Omental fat pad (tissue), 4 donors: Measurements from ENCODE around the gene CERK. TPM values are rescaled to one million over a fixed set of nuclear protein-coding genes. Genes with fewer than 3 reads are reported as not detected.

Experiments used
- ATAC-seq: fragments of 150-250 bp; one replicate; pipeline ENCODE4 v1.9.1; 2016; ENCODE audit warnings: mild to moderate bottlenecking, moderate library complexity; ENCODE audit not compliant: low FRiP score
- DNase-seq: peaks from one replicate; pipeline ENCODE4 v3.0.0-alpha.2; 2019; ENCODE audit warnings: low spot score
- total RNA-seq, 4 donors: library from RNA; depleted of rRNA; stranded (reverse); fragments of >200 nt; gene quantifications; one replicate each; pipeline ENCODE4 v1.1.0, GENCODE V29; 2016
- TF ChIP-seq, protein P1 (sequence below), 3 donors: fragments of 450-650 bp; IDR thresholded peaks; one replicate each; pipeline ENCODE4 v1.5.1; 2016 to 2017; ENCODE audit warnings: antibody characterized with exemption in 3 of 3, mild to moderate bottlenecking in 3 of 3, moderate library complexity in 2 of 3

The CERK gene
- total RNA-seq, 4 donors from 2014 or later, result 32.7 to 47.8 (median 39.7) TPM

DNA sequence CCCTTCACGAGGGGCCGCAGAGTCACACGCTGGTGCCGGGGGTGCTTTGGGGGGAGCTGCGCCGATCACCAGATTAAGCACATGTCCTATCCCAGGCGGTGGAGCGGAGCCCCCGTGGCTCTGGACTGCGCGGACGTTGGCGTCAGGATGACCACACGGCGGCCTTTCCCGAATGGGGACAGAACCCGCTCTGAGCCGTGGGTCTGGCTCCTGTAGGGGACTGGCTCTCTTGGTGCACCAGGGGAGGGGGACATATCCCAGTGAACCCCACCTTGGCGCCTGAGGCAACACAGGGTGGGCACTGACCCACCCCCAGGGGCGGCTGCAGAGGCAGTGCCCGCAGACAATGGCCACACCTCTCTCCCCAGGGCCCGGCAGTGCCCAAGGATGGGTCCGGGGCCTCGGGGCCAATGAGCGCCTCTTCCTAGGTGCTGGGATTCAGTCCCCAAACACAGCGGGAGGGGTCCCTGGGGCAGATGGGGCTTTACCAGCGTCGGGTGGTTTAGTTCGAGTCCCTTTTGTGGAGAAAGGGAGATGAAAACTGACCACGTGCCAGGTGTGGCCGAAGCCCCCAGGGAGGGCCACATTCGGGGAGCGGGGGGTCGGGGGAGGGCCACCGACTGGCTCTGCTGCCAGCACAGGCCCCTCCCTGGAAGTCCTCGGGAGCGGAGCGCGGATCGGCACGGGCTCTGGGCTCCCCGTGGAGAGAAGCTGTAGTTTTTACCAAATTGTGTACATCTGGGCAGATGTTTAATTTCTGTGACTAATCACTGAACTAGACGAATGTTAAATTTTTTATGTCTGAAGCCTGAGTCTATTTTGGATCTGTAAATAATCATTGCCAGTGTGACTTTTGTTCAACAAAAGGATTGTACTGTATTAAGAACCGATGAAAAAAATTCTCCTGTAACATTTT is 59.0 kb downstream of the CERK start:
- DNase-seq (no peak), ATAC-seq (no peak)
- TF ChIP-seq, protein P1, sequence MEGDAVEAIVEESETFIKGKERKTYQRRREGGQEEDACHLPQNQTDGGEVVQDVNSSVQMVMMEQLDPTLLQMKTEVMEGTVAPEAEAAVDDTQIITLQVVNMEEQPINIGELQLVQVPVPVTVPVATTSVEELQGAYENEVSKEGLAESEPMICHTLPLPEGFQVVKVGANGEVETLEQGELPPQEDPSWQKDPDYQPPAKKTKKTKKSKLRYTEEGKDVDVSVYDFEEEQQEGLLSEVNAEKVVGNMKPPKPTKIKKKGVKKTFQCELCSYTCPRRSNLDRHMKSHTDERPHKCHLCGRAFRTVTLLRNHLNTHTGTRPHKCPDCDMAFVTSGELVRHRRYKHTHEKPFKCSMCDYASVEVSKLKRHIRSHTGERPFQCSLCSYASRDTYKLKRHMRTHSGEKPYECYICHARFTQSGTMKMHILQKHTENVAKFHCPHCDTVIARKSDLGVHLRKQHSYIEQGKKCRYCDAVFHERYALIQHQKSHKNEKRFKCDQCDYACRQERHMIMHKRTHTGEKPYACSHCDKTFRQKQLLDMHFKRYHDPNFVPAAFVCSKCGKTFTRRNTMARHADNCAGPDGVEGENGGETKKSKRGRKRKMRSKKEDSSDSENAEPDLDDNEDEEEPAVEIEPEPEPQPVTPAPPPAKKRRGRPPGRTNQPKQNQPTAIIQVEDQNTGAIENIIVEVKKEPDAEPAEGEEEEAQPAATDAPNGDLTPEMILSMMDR (IDR thresholded peaks at IDR 0.05), result no peak

DNA sequence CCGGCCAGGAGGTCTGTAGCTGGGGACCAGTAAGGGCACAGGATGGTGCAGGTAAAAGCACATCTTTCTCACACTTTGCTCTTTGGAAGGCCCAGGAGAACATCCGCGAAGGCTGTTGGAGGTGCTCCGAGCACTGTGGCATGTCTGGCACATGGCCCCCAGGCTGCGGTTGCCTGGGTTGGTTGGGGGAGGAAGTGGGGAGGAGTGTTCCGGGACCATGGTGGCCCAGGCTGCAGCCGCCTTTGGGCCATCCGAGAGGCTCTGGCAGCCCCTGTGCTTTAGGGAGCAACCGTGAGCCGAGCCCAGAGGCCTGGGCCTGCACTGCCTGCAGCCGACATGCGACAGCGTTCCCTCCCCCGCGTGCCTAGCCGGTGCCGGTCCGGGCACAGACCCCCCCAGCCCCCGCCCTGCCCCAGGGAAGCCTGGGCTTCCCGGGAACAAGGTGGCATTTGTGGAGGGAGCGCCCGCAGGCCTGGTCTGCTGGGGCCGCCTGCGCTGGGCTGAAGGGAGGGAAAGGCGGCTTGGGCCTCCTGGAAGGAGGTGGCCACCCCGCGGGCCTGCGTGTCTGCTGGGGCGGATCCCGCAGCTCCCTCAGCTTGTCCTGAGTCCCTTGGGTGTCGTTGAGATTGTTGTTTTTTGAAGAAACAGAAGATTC is 59.9 kb downstream of the CERK start:
- ATAC-seq (no peak), DNase-seq (no peak)
- TF ChIP-seq, protein P1 (IDR thresholded peaks at IDR 0.05), result no peak

DNA sequence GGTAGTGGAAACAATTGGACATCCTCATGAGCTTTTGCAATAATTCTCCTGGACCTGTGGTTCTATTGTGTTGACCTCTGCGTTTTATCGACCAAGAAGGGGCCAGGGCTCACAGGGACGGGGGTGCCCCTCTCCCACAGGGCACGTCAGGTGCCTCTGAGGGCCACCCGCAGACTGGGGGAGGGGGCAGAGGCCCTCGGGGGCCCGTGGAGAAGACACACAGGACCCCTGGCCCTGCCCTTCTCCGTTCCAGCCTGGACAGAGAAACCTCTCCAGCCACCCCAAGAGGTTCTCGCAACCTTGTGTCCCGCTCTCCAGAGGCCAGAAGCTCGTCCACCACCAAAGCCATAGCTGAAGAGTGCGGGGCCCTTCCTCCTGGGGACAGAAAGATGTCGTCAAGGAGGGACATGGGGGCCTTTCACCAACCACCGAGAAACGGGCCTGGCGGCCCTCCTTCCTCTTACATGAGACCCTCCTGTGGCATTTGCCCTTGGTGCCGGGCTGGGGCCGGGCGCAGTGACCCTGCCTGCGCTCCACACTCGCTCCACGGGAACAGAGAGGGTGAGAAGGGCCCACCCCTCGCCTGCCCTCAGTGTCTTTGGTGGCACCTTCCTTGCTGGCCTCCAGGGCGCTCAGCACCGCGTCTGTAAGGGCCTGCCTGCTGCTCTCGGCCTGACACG is 60.6 kb downstream of the CERK start:
- DNase-seq (no peak), ATAC-seq (no peak)
- TF ChIP-seq, protein P1 (IDR thresholded peaks at IDR 0.05), result no peak

DNA sequence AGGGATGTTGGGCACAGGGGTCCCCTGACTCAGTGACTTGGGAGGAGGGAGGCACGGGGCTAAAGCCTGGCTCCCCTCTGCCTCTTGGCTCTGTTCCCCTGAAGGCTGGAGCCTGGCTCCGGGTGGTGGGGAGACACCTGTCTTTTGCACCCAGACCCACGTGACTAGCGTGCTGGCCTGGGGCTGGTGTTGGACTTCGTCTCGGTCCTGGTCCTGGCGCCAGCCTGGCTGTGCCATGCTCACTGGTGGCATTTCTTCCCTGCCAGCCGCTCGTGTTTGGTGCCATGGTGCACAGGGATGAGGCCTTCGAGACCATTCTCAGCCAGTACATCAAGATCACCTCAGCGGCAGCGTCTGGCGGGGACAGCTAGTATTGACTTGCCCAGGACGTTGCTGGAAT is 61.2 kb downstream of the CERK start:
- TF ChIP-seq, protein P1 (IDR thresholded peaks at IDR 0.05), result no peak
- no peak for DNase-seq
- ATAC-seq, result no peak

DNA sequence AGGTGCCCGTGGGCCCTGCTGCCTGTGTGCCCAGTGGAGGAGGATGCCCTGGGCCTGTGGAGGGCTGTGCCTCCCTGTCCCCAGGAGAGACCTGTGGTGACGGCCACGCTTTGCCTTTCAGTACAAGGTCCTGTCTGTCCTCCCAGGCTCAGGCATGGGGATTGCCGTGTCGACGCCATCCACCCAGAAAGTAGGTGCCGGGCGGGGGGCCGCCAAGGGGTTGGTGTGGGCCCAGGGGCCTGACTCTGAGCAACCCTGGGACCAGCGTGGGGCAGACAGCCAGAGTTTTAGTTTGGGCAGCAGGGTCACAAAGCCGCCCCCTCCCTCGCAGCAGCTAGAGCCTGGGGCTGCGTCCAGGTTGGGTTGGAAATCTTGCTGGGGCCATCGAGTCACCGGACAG is 61.6 kb downstream of the CERK start:
- DNase-seq (no peak), ATAC-seq (no peak)

DNA sequence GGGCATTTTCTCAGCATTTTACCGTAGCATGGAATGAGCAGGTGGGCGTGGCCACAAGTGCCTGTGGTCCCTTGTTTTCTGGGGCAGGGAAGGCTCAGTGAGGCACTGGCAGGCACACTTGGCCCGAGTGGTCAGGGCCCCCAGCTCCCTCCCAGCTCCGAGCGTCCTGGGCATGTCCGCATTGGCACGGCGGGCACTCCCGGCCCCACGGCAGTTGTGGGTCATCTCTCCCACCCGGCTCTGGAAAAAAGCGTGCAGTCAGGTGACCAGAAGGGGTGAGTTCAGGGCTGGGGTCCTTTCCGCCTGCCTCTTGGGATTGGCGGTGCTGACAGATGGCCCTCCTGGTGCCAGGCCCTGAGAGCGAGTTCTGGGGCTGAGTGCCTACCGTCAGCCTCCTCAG is 62.1 kb downstream of the CERK start:
- ATAC-seq (no peak), DNase-seq (no peak)
- TF ChIP-seq, protein P1 (IDR thresholded peaks at IDR 0.05), result no peak

More for the DNA sequence above, 61.6 kb downstream of the CERK start:
- TF ChIP-seq, protein P1 (IDR thresholded peaks at IDR 0.05), result no peak
